HEK293 (cell line): ENCODE data around the gene ERBB2.

Experiments used
- CTCF ChIA-PET: fragments of 350-600 bp; formaldehyde crosslinking; extraction: SDS; loops from one replicate; lab custom pipeline; 2021; ENCODE audit warnings: antibody characterized with exemption; lab: Yijun Ruan, JAX
- POLR2A ChIA-PET: fragments of 300-600 bp; formaldehyde crosslinking; extraction: SDS; loops from one replicate; lab custom pipeline; 2020; ENCODE audit warnings: antibody characterized with exemption, inconsistent platforms; lab: Yijun Ruan, JAX
- H3K27ac ChIP-seq: fragments of 200-500 bp; sonication (Bioruptor generic); 2 replicates; pipeline ENCODE4 v1.5.1; 2014; ENCODE audit warnings: low read depth, low read length, control low read depth, inconsistent platforms; ENCODE audit errors: extremely low read depth
- H3K36me3 ChIP-seq, 2 experiments: fragments of 200-500 bp in 1 of 2; sonication (Bioruptor generic) in 1 of 2; 1 replicate in 1 of 2; 2 replicates in 1 of 2; pipeline ENCODE4 v1.5.1; 2014 to 2017; ENCODE audit warnings: inconsistent platforms in 2 of 2, low read length in 2 of 2; ENCODE audit not compliant: control insufficient read depth in 2 of 2, insufficient read depth in 1 of 2
- H3K4me1 ChIP-seq: fragments of 200-500 bp; sonication (Bioruptor generic); 2 replicates; pipeline ENCODE4 v1.5.1; 2014; ENCODE audit warnings: mild to moderate bottlenecking, low read length, inconsistent platforms; ENCODE audit not compliant: control insufficient read depth, insufficient read depth
- H3K4me3 ChIP-seq: 2 replicates; pipeline ENCODE4 v1.5.1; 2011; ENCODE audit warnings: low read depth, mild to moderate bottlenecking, control low read depth, low read length, moderate library complexity
- H3K9me3 ChIP-seq: fragments of 200-500 bp; sonication (Bioruptor generic); 2 replicates; pipeline ENCODE4 v1.5.1; 2014; ENCODE audit warnings: low read depth, low read length, inconsistent platforms; ENCODE audit not compliant: control insufficient read depth, insufficient read depth
- BCL11B ChIP-seq: fragments of 450-650 bp; formaldehyde crosslinking; IDR thresholded peaks from 2 replicates; pipeline ENCODE4 v1.5.1; 2016; ENCODE audit warnings: low read depth, missing biosample characterization, missing genetic modification characterization
- CTCF ChIP-seq: fragments of 450-650 bp; formaldehyde crosslinking; IDR thresholded peaks from 2 replicates; pipeline ENCODE4 v1.5.1; 2016; ENCODE audit warnings: missing biosample characterization, missing genetic modification characterization
- GLI2 ChIP-seq: fragments of 450-650 bp; formaldehyde crosslinking; IDR thresholded peaks from 2 replicates; pipeline ENCODE4; 2017; ENCODE audit warnings: missing biosample characterization, missing genetic modification characterization, low read depth, borderline replicate concordance
- IKZF3 ChIP-seq: fragments of 450-650 bp; IDR thresholded peaks from 2 replicates; pipeline ENCODE4 v1.5.0; 2018; ENCODE audit warnings: missing biosample characterization, mild to moderate bottlenecking, missing genetic modification characterization, moderate library complexity
- KLF1 ChIP-seq: fragments of 450-650 bp; formaldehyde crosslinking; IDR thresholded peaks from 2 replicates; pipeline ENCODE4 v1.5.1; 2016; ENCODE audit warnings: missing biosample characterization, missing genetic modification characterization
- SALL2 ChIP-seq: fragments of 450-650 bp; formaldehyde crosslinking; IDR thresholded peaks from 2 replicates; pipeline ENCODE4 v1.5.0; 2017; ENCODE audit warnings: missing biosample characterization, mild to moderate bottlenecking, missing genetic modification characterization, borderline replicate concordance
- TCF7L2 ChIP-seq: IDR thresholded peaks from 2 replicates; pipeline ENCODE4 v1.6.1; 2011; ENCODE audit warnings: low read depth, mild to moderate bottlenecking, inconsistent platforms, low read length, moderate library complexity, borderline replicate concordance
- ZBTB1 ChIP-seq: fragments of 450-650 bp; formaldehyde crosslinking; IDR thresholded peaks from 2 replicates; pipeline ENCODE4 v1.5.1; 2016; ENCODE audit warnings: missing biosample characterization, missing genetic modification characterization
- ZBTB10 ChIP-seq: fragments of 450-650 bp; formaldehyde crosslinking; IDR thresholded peaks from 2 replicates; pipeline ENCODE4 v1.5.1; 2016; ENCODE audit warnings: missing biosample characterization, missing genetic modification characterization
- ZBTB20 ChIP-seq: fragments of 450-650 bp; formaldehyde crosslinking; IDR thresholded peaks from 2 replicates; pipeline ENCODE4 v1.5.1; 2016; ENCODE audit warnings: missing biosample characterization, missing genetic modification characterization
- ZNF324 ChIP-seq: fragments of 450-650 bp; formaldehyde crosslinking; IDR thresholded peaks from 2 replicates; pipeline ENCODE4 v1.5.1; 2016; ENCODE audit warnings: missing biosample characterization, missing genetic modification characterization
- ZNF366 ChIP-seq: fragments of 450-650 bp; formaldehyde crosslinking; conservative IDR thresholded peaks from 2 replicates; pipeline ENCODE4 v1.5.1; 2016; ENCODE audit warnings: missing biosample characterization, missing genetic modification characterization
- ZNF48 ChIP-seq: fragments of 450-650 bp; formaldehyde crosslinking; IDR thresholded peaks from 2 replicates; pipeline ENCODE4 v1.5.1; 2016; ENCODE audit warnings: missing biosample characterization, missing genetic modification characterization
- ZNF645 ChIP-seq: fragments of 450-650 bp; formaldehyde crosslinking; IDR thresholded peaks from 2 replicates; pipeline ENCODE4; 2016; ENCODE audit warnings: missing biosample characterization, missing genetic modification characterization
- ZNF670 ChIP-seq: fragments of 450-650 bp; formaldehyde crosslinking; IDR thresholded peaks from 2 replicates; pipeline ENCODE4 v1.5.1; 2016; ENCODE audit warnings: missing biosample characterization, missing genetic modification characterization, low read depth
- ZNF701 ChIP-seq: fragments of 450-650 bp; formaldehyde crosslinking; IDR thresholded peaks from 2 replicates; pipeline ENCODE4 v1.5.1; 2016; ENCODE audit warnings: missing biosample characterization, missing genetic modification characterization
- ZNF76 ChIP-seq: fragments of 450-650 bp; formaldehyde crosslinking; IDR thresholded peaks from 2 replicates; pipeline ENCODE4; 2016; ENCODE audit warnings: low read depth, missing biosample characterization, missing genetic modification characterization, borderline replicate concordance
- ZNF777 ChIP-seq: fragments of 450-650 bp; formaldehyde crosslinking; IDR thresholded peaks from 2 replicates; pipeline ENCODE4 v1.5.1; 2017; ENCODE audit warnings: missing biosample characterization, missing genetic modification characterization, borderline replicate concordance
- ZNF830 ChIP-seq: fragments of 450-650 bp; IDR thresholded peaks from 2 replicates; pipeline ENCODE4 v1.5.0; 2018; ENCODE audit warnings: missing biosample characterization, missing genetic modification characterization, low read depth, mild to moderate bottlenecking, moderate library complexity
- ZSCAN30 ChIP-seq: fragments of 450-650 bp; IDR thresholded peaks from 2 replicates; pipeline ENCODE4 v1.5.1; 2018; ENCODE audit warnings: missing biosample characterization, mild to moderate bottlenecking, missing genetic modification characterization, moderate library complexity
- ZSCAN5A ChIP-seq: fragments of 450-650 bp; formaldehyde crosslinking; IDR thresholded peaks from 2 replicates; pipeline ENCODE4 v1.5.1; 2016; ENCODE audit warnings: missing biosample characterization, missing genetic modification characterization
- TF ChIP-seq, protein P1 (sequence below): fragments of 450-650 bp; formaldehyde crosslinking; IDR thresholded peaks from 2 replicates; pipeline ENCODE4 v1.5.1; 2016; ENCODE audit warnings: missing biosample characterization, missing genetic modification characterization
- TF ChIP-seq, protein P2 (sequence below): fragments of 450-650 bp; formaldehyde crosslinking; IDR thresholded peaks from 2 replicates; pipeline ENCODE4 v1.5.1; 2016; ENCODE audit warnings: missing biosample characterization, missing genetic modification characterization

Gene ERBB2

DNA sequence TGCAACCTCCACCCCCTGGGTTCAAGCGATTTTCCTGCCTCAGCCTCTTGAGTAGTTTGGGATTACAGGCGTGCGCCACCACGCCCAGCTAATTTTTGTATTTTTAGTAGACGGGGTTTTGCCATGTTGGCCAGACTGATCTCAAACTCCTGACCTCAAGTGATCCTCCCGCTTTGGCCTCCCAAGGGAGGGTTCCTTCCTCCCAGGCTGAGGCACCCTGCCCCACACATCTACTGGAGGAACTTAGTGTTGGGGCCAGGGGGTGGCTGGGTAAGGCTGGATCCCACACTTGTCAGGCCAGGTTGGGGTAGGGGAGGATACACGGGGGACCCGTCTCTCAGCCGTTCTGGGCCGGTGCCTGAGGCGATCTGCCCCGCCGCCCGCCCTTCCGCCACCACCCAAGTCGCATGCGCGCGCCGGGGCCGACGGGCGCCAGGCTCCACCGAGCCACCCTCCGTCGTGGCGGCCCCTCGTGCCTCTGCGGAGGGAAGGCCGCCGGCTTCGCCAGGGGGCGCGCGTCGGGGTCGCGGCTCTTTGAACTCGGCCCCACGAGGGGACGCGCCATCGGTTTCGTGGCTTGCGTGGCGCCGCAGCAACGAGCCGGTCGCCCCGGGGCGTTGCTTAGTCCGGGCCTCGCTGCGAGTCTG, 53.8 kb downstream of the ERBB2 start:
- Histone ChIP-seq H3K36me3 (no peaks in the 10 kb centered on the region), H3K27ac (peak overlapping the region; percentile 87), H3K4me1 (peaks cover 4% of the 10 kb centered on the region; the same call in 1 of the 2 replicates), H3K4me3 (peak overlapping the region; percentile 50), H3K9me3 (no peaks in the 10 kb centered on the region)
- TF ChIP-seq TCF7L2 (peak; percentile 83; the same call in 1 of the 2 replicates), GLI2 (no peak), KLF1 (peak; percentile 17; the same call in 1 of the 2 replicates), ZNF777 (peak; percentile 57; the same call in 1 of the 2 replicates), ZNF830 (no peak), ZSCAN30 (tag by site-specific recombination) (no peak), IKZF3 (tag by site-specific recombination) (no peak), ZNF76 (no peak), ZNF324 (no peak), ZNF48 (tag by site-specific recombination) (no peak), ZNF670 (tag by site-specific recombination) (no peak), ZNF701 (no peak), SALL2 (tag by site-specific recombination) (no peak), ZBTB10 (tag by site-specific recombination) (no peak)
- TF ChIP-seq, protein P1, sequence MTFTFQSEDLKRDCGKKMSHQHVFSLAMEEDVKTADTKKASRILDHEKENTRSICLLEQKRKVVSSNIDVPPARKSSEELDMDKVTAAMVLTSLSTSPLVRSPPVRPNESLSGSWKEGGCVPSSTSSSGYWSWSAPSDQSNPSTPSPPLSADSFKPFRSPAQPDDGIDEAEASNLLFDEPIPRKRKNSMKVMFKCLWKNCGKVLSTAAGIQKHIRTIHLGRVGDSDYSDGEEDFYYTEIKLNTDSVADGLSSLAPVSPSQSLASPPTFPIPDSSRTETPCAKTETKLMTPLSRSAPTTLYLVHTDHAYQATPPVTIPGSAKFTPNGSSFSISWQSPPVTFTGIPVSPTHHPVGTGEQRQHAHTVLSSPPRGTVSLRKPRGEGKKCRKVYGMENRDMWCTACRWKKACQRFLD (tag by site-specific recombination): no peak
- TF ChIP-seq, protein P2, sequence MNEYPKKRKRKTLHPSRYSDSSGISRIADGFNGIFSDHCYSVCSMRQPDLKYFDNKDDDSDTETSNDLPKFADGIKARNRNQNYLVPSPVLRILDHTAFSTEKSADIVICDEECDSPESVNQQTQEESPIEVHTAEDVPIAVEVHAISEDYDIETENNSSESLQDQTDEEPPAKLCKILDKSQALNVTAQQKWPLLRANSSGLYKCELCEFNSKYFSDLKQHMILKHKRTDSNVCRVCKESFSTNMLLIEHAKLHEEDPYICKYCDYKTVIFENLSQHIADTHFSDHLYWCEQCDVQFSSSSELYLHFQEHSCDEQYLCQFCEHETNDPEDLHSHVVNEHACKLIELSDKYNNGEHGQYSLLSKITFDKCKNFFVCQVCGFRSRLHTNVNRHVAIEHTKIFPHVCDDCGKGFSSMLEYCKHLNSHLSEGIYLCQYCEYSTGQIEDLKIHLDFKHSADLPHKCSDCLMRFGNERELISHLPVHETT (tag by site-specific recombination): no peak
- CTCF ChIA-PET: interaction anchor here (0.6 to 10.1 kb wide), 25 partner anchors 9 to 518 kb away, joined by 3 to 140 read pairs (median 4); partner anchors contain the start of genes MIEN1, PNMT and PPP1R1B
- POLR2A ChIA-PET: interaction anchor here (1.0 to 2.3 kb wide), 5 partner anchors 14 to 82 kb away, joined by 3 to 8 read pairs (median 4); partner anchors contain the start of genes ERBB2 and MIEN1

DNA sequence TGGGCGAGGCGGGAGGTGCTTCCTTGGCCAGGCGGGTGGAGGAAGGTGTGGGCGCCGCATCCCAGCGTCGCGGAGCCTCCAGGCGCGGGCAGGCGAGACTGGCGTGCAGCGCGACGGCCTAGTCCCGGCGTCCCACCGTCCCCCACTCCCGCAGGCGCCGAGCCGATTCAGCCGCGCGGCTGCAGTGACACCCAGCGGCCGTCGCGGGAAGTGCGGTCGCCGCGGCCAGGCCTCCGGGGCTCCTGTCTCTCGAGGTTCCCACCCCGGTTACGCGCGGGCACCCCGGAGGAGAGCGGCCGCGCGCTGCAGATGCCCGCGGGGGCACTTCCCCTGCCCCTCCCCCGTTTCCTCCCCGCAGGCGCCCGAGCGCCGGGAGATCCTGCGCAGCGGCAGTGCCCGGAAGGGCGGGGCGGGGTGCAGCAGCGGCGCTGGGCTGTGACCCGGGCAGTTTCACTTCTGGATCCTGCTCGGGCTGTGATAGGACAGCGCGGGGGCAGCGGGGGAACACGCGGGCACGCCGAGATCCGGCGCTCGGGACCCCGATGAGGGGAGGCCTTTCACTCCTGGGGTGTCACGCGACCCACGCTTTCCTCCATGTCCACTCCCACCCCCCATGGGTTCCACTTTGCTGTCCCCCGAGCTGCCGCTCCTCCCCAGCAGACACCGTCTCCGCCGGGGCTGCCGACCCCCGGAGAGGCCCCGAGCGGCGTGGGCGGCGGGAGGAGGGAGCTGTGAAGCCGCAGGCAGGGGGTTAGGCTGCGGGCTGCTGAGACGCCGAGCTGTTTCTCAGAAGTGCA, 54.5 kb downstream of the ERBB2 start:
- Histone ChIP-seq H3K4me1 (peaks cover 4% of the 10 kb centered on the region; the same call in 1 of the 2 replicates), H3K27ac (peak overlapping the region; percentile 87), H3K9me3 (no peaks in the 10 kb centered on the region), H3K36me3 (no peaks in the 10 kb centered on the region), H3K4me3 (peak overlapping the region; percentile 50)
- ChIA-PET POLR2A (interaction anchor here (0.7 to 2.3 kb wide), 5 partner anchors 9 to 206 kb away, joined by 3 to 8 read pairs (median 4); partner anchors contain the start of genes ERBB2 and MIEN1), CTCF (interaction anchor here (0.6 to 10.1 kb wide), 30 partner anchors 8 to 663 kb away, joined by 3 to 140 read pairs (median 4); partner anchors contain the start of genes ERBB2, MIEN1, PNMT and PPP1R1B)
- TF ChIP-seq CTCF (tag by site-specific recombination): peak; percentile 95
- TF ChIP-seq ZBTB20 (tag by site-specific recombination): peak; percentile 78; the same call in 1 of the 2 replicates
- no peak for TF ChIP-seq BCL11B (tag by site-specific recombination)
- TF ChIP-seq ZBTB1: 0 out of 2 replicates have a peak, but pooled peaks have one; percentile 9
- TF ChIP-seq ZNF366 (tag by site-specific recombination): no peak
- no peak for TF ChIP-seq ZNF645 (tag by site-specific recombination)
- TF ChIP-seq ZSCAN5A (tag by site-specific recombination): peak; percentile 39; the same call in 1 of the 2 replicates
